Gastrocnemius medialis (tissue), 4 donors: ENCODE measurements around the gene TUT4.

ENCODE experiments used
- POLR2A ChIP-seq, 2 donors: fragments of 450-650 bp; IDR thresholded peaks; one replicate each; pipeline ENCODE4 v1.6.1; 2017; ENCODE audit warnings: antibody characterized with exemption in 2 of 2, mild to moderate bottlenecking in 2 of 2, moderate library complexity in 2 of 2
- TF ChIP-seq, protein P1 (sequence below), 5 experiments: fragments of 450-650 bp in 3 of 5; fragments of 200-600 bp in 2 of 5; sonication (generic) in 2 of 5; IDR thresholded peaks in 4 of 5; conservative IDR thresholded peaks in 1 of 5; 1 replicate in 4 of 5; 2 replicates in 1 of 5; pipeline ENCODE4 v1.5.1; 2016 to 2019; ENCODE audit warnings: antibody characterized with exemption in 5 of 5, mild to moderate bottlenecking in 3 of 5, moderate library complexity in 3 of 5

GRCh38 chr1:52588535-52588934 lies 35.6 kb upstream of the TUT4 start:
- TF ChIP-seq, protein P1, sequence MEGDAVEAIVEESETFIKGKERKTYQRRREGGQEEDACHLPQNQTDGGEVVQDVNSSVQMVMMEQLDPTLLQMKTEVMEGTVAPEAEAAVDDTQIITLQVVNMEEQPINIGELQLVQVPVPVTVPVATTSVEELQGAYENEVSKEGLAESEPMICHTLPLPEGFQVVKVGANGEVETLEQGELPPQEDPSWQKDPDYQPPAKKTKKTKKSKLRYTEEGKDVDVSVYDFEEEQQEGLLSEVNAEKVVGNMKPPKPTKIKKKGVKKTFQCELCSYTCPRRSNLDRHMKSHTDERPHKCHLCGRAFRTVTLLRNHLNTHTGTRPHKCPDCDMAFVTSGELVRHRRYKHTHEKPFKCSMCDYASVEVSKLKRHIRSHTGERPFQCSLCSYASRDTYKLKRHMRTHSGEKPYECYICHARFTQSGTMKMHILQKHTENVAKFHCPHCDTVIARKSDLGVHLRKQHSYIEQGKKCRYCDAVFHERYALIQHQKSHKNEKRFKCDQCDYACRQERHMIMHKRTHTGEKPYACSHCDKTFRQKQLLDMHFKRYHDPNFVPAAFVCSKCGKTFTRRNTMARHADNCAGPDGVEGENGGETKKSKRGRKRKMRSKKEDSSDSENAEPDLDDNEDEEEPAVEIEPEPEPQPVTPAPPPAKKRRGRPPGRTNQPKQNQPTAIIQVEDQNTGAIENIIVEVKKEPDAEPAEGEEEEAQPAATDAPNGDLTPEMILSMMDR (IDR thresholded peaks at IDR 0.05 in 4 of 5, conservative IDR thresholded peaks at IDR 0.05 in 1 of 5) = no peak
- TF ChIP-seq POLR2A (IDR thresholded peaks at IDR 0.05) = no peak
